HG03066 (cell line): ENCODE results near the gene RFPL3.
"Not testable (repeated sequence)": the region's sequence is repeated elsewhere in the genome, so short reads cannot be mapped to it uniquely, and the experiment has no call there.

Experiments used
- ATAC-seq: cut with Tn5 transposase; IDR thresholded peaks from one replicate; pipeline ENCODE4 v1.9.1; 2021; ENCODE audit warnings: low read depth; ENCODE audit not compliant: unreplicated experiment

RFPL3 gene

DNA sequence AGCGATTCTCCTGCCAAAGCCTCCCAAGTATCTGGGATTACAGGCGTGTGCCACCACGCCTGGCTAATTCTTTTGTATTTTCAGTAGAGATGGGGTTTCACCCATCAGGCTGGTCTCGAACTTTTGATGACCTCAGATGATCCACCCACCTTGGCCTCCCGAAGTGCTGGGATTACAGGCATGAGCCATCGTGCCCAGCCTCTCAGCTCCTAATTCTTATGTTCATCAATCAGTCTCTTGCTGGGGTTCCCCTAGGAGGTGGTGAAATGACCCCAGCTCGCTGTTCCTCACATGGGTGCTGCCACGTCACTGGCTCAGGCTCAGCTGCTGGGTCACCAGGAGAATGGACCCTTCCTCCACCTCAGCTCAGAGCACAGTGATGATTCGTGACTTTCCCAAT is at the start of gene RFPL3:
Gene RFPL3, plus strand, starts transcription at position 301 of the 400 bp plus-strand sequence. CDS start 205 bp downstream, outside the sequence.
- not testable (repeated sequence) for ATAC-seq

GRCh38 chr22:32308191-32308590 is 49.5 kb upstream of the RFPL3 start:
- ATAC-seq: no peak

DNA sequence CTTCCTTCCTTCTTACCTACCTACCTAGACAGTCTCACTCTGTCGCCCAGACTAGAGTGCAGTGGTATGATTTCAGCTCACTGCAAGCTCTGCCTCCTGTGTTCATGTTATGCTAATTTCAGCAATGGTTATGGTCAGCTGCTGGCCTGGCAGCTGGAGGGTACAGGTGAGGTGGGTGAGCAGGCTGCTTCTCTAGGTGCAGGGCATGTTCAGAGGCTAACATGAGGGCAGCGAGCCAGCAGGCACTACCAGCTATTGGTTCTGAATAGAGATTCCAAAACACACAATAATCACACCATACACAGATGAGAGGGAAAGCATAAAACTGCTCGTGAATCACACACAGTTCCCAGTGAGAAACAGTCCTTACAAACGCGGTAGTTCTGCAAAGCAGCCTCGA is 48.7 kb upstream of the RFPL3 start:
- no peak for ATAC-seq

DNA sequence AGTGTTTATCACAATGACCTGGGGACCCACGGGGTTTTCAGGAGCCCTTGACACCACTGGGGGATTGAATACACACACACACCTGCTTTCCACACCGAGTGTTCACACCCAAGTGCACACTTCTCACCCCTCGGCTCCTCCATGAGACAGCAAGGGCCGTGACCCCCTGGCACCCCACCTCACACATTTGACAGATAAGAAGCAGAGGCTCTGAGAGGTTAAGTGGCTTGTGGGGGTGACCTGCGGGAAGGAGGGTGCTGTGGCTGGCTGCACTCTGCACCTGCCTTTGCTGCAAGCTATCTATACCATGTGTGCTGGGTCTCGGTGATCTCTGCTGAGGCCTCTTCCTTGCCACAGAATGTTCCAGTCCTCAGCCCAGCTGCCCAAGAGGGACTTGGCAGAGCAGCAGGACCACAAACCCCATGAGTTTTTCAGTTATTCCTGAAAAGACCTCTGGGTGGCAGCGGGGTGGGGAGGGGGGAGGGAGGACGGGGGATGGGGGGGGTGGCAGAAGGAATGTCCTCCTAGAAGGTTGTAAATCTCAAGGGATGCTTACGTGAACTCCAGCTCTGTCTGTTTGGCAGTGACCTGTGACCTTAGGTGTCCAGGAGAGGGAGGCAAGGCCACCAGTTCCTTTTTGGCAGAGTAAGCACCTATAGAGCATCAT is 47.9 kb upstream of the RFPL3 start:
- ATAC-seq: no peak

GRCh38 chr22:32310777-32311176 is 46.9 kb upstream of the RFPL3 start:
- ATAC-seq: no peak

- ATAC-seq: no peak
Observed at GRCh38 chr22:32311551-32312071, 46.1 kb upstream of the RFPL3 start.

GRCh38 chr22:32312748-32313147 is 44.9 kb upstream of the RFPL3 start:
- no peak for ATAC-seq

GRCh38 chr22:32313532-32313931 is 44.1 kb upstream of the RFPL3 start:
- ATAC-seq: no peak

DNA sequence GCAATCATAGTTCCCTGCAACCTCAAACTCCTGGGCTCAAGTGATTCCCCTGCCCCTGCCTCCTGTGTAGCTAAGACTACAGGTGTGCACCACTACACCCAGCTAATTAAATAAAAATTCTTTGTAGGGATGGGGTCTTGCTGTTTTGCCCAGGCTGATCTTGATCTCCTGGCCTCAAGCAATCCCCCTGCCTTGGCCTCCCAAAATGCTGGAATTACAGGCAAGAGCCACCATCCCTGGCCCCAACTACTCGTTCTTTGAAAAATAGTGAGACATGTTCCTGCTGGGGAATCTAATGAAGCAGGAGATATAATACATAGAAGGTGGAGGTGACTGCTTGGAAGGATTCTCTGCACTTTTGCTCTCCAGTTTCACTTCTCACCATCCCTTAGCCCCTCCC is 40.1 kb upstream of the RFPL3 start:
- no peak for ATAC-seq

GRCh38 chr22:32318361-32318760 is 39.3 kb upstream of the RFPL3 start:
- no peak for ATAC-seq

DNA sequence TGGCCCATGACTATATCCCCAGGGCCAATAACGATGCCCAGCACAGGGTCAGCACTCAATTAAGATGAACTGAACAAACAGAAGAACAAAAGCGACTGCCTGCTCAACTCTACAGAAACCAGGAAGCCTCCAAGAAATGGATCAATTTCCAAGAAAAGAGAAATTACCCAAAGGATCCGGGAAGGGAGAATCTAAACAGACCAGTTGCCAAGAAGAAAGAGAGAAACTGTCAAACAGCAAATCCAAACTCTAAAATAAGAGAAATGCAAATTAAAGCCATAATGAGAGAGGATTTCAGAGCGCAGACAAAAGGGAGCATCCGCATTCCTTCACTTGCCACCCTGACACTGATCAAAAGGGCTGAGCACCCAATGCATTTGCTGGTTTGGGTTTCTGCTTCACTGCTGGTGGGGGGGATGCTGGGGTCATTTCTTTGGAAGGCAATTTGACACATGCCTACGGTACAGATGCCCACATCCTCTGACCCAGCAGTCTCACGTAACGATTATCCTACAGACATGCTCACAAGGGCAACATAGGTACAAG is 37.7 kb upstream of the RFPL3 start:
- ATAC-seq: no peak

GRCh38 chr22:32322986-32323385 is 34.7 kb upstream of the RFPL3 start:
- ATAC-seq: no peak

GRCh38 chr22:32323513-32324164 is 34.0 kb upstream of the RFPL3 start:
- ATAC-seq: no peak

DNA sequence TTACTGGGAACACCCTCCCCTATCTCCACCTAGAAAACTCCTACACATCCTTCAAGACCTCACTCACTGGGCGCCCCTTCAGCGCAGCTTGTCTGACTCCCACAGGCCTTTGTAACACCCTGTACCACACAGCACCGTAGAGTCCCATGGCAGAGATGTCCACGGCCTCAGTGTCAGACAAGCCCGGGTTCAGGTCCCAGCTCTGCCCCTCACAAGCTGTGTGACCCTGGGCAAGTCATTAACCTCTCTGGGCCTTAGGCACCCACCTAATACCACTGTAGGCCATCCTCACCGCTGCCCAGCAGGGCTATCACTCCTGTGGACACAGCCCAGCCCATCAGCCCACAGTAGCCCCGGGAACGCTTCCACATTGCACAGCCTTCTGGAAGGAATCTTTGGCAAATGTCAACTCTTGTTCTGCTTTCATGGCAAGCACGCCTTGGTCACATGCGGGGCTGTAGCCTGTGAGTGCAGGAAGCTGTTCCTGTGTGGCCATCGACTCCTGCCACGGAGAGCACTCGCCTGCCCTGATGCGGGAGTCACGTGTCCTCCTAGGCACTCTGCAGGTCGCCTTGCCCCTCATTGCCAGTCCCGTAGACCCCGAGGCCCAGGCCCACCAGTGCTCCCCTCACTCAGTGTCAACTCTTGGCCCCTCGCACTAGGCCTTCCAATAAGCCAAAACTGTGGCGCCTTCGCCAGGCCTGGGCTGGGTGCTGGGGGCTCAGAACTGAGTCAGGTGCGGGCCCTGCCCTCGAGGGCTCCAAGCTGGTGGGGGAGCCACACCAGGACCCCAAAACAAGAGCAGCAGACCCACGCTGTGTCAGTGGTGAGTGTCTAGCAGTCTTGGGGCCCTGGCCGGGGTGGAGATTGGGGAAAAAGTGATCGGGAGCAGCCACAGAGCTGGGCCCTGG is 32.9 kb upstream of the RFPL3 start:
- no peak for ATAC-seq

- no peak for ATAC-seq
Observed at GRCh38 chr22:32325416-32325801, 32.3 kb upstream of the RFPL3 start.

GRCh38 chr22:32325811-32326237 is 31.8 kb upstream of the RFPL3 start:
- no peak for ATAC-seq

GRCh38 chr22:32326647-32327046 is 31.0 kb upstream of the RFPL3 start:
- ATAC-seq: no peak

GRCh38 chr22:32327066-32327465 is 30.6 kb upstream of the RFPL3 start:
- no peak for ATAC-seq

- no peak for ATAC-seq
Observed at GRCh38 chr22:32327596-32328171, 30.0 kb upstream of the RFPL3 start.
